Measurements from ENCODE around the gene YIPF4.

GRCh38 chr2:32249731-32250236 is 27.9 kb upstream of the YIPF4 start:
- TF ChIP-seq, protein P1, sequence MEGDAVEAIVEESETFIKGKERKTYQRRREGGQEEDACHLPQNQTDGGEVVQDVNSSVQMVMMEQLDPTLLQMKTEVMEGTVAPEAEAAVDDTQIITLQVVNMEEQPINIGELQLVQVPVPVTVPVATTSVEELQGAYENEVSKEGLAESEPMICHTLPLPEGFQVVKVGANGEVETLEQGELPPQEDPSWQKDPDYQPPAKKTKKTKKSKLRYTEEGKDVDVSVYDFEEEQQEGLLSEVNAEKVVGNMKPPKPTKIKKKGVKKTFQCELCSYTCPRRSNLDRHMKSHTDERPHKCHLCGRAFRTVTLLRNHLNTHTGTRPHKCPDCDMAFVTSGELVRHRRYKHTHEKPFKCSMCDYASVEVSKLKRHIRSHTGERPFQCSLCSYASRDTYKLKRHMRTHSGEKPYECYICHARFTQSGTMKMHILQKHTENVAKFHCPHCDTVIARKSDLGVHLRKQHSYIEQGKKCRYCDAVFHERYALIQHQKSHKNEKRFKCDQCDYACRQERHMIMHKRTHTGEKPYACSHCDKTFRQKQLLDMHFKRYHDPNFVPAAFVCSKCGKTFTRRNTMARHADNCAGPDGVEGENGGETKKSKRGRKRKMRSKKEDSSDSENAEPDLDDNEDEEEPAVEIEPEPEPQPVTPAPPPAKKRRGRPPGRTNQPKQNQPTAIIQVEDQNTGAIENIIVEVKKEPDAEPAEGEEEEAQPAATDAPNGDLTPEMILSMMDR (IDR thresholded peaks at IDR 0.05) = no peak
- no peak for TF ChIP-seq POLR2A (IDR thresholded peaks at IDR 0.05)

All from thyroid gland (tissue), 4 donors.